Osteocyte (in vitro differentiated cells): Measurements from ENCODE around the gene ADAP1. TPM values are rescaled to one million over a fixed set of nuclear protein-coding genes. Genes with fewer than 3 reads are reported as not detected.

Source experiments
- DNase-seq: peaks from one replicate; pipeline ENCODE4 v3.0.0; 2021; ENCODE audit warnings: mixed read lengths; ENCODE audit not compliant: unreplicated experiment; ENCODE audit errors: extremely low spot score
- H3K27ac Mint-ChIP-seq: one replicate; pipeline ENCODE4 v1.8.0; 2021; ENCODE audit warnings: mild to moderate bottlenecking, mixed read lengths; ENCODE audit not compliant: unreplicated experiment
- H3K27me3 Mint-ChIP-seq: one replicate; pipeline ENCODE4 v1.8.0; 2021; ENCODE audit warnings: mixed read lengths; ENCODE audit not compliant: unreplicated experiment
- H3K36me3 Mint-ChIP-seq: one replicate; pipeline ENCODE4 v1.8.0; 2021; ENCODE audit warnings: mixed read lengths; ENCODE audit not compliant: unreplicated experiment
- H3K4me1 Mint-ChIP-seq: one replicate; pipeline ENCODE4 v1.8.0; 2021; ENCODE audit warnings: mixed read lengths; ENCODE audit not compliant: unreplicated experiment
- H3K4me3 Mint-ChIP-seq: one replicate; pipeline ENCODE4 v1.8.0; 2021; ENCODE audit warnings: mild to moderate bottlenecking, moderate library complexity, mixed read lengths; ENCODE audit not compliant: unreplicated experiment
- H3K9me3 Mint-ChIP-seq: one replicate; pipeline ENCODE4 v1.8.0; 2021; ENCODE audit warnings: mixed read lengths; ENCODE audit not compliant: unreplicated experiment
- CTCF ChIP-seq: fragments of 200-600 bp; sonication (generic); IDR thresholded peaks from 2 replicates; pipeline ENCODE4 v1.5.0; 2021; ENCODE audit warnings: antibody characterized with exemption, mild to moderate bottlenecking, moderate library complexity
- total RNA-seq: library from RNA; stranded (reverse); gene quantifications from 2 replicates; pipeline ENCODE4 v1.2.1, GENCODE V29; 2021

The ADAP1 gene
- total RNA-seq, 1 donor from 2014 or later, result 5.8 TPM

GRCh38 chr7:990352-990932, 36.0 kb upstream of the ADAP1 start:
- no peak for TF ChIP-seq CTCF
- Mint-ChIP-seq H3K36me3 (no peaks in the 10 kb centered on the region), H3K27me3 (no peaks in the 10 kb centered on the region), H3K27ac (no peak overlapping the region), H3K9me3 (no peaks in the 10 kb centered on the region), H3K4me1 (peaks cover 22% of the 10 kb centered on the region), H3K4me3 (no peak overlapping the region)
- DNase-seq, result no peak

- peaks cover 20% of the 10 kb centered on the region for H3K4me1 Mint-ChIP-seq
- H3K36me3 Mint-ChIP-seq, result no peaks in the 10 kb centered on the region
- no peak for TF ChIP-seq CTCF
- no peak for DNase-seq
- no peak overlapping the region for H3K4me3 Mint-ChIP-seq
- no peaks in the 10 kb centered on the region for H3K27me3 Mint-ChIP-seq
- no peaks in the 10 kb centered on the region for H3K9me3 Mint-ChIP-seq
- H3K27ac Mint-ChIP-seq, result no peak overlapping the region
These were observed 34.6 kb upstream of the ADAP1 start for GRCh38 chr7:988963-989529.

- Mint-ChIP-seq H3K36me3 (no peaks in the 10 kb centered on the region), H3K27me3 (no peaks in the 10 kb centered on the region)
- no peak for TF ChIP-seq CTCF
These were observed 34.0 kb upstream of the ADAP1 start for GRCh38 chr7:988426-988911.

GRCh38 chr7:987909-988308, 33.4 kb upstream of the ADAP1 start:
- no peak for DNase-seq
- Mint-ChIP-seq H3K27me3 (no peaks in the 10 kb centered on the region), H3K4me3 (no peak overlapping the region), H3K36me3 (no peaks in the 10 kb centered on the region), H3K27ac (no peak overlapping the region), H3K4me1 (peaks cover 13% of the 10 kb centered on the region), H3K9me3 (no peaks in the 10 kb centered on the region)
- TF ChIP-seq CTCF, result no peak

More at GRCh38 chr7:988426-988911, 34.0 kb upstream of the ADAP1 start:
- DNase-seq, result no peak
- no peaks in the 10 kb centered on the region for H3K9me3 Mint-ChIP-seq
- peaks cover 18% of the 10 kb centered on the region for H3K4me1 Mint-ChIP-seq
- no peak overlapping the region for H3K27ac Mint-ChIP-seq
- no peak overlapping the region for H3K4me3 Mint-ChIP-seq
